Fibroblast of lung (primary cell): ENCODE results near the gene APCDD1L.

ENCODE experiments used
- EZH2 ChIP-seq: IDR thresholded peaks from 2 replicates; pipeline ENCODE4 v1.5.1; 2012; ENCODE audit warnings: low read length, control low read depth, mild to moderate bottlenecking; ENCODE audit errors: missing control alignments
- TF ChIP-seq, protein P1 (sequence below), 2 donors: IDR thresholded peaks in 1 of 2; conservative IDR thresholded peaks in 1 of 2; 1 replicate in 1 of 2; 2 replicates in 1 of 2; pipeline ENCODE4 v1.5.1; 2011 to 2012; ENCODE audit warnings: low read length in 2 of 2, control low read depth in 1 of 2, inconsistent platforms in 1 of 2, low read depth in 1 of 2, mild to moderate bottlenecking in 1 of 2

- TF ChIP-seq, protein P1, sequence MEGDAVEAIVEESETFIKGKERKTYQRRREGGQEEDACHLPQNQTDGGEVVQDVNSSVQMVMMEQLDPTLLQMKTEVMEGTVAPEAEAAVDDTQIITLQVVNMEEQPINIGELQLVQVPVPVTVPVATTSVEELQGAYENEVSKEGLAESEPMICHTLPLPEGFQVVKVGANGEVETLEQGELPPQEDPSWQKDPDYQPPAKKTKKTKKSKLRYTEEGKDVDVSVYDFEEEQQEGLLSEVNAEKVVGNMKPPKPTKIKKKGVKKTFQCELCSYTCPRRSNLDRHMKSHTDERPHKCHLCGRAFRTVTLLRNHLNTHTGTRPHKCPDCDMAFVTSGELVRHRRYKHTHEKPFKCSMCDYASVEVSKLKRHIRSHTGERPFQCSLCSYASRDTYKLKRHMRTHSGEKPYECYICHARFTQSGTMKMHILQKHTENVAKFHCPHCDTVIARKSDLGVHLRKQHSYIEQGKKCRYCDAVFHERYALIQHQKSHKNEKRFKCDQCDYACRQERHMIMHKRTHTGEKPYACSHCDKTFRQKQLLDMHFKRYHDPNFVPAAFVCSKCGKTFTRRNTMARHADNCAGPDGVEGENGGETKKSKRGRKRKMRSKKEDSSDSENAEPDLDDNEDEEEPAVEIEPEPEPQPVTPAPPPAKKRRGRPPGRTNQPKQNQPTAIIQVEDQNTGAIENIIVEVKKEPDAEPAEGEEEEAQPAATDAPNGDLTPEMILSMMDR (conservative IDR thresholded peaks at IDR 0.05 in 1 of 2, IDR thresholded peaks at IDR 0.05 in 1 of 2; ENCODE audit: low read depth in 1 of 2, low read length in 2 of 2) = no peak
- no peak for TF ChIP-seq EZH2
Observed at GRCh38 chr20:58469616-58470015, 45.6 kb downstream of the APCDD1L start.
